Omental fat pad (tissue), 4 donors: ENCODE measurements around the gene TNIP1. TPM values are rescaled to one million over a fixed set of nuclear protein-coding genes. Genes with fewer than 3 reads are reported as not detected.

Experiments used
- ATAC-seq: fragments of 150-250 bp; one replicate; pipeline ENCODE4 v1.9.1; 2016; ENCODE audit warnings: mild to moderate bottlenecking, moderate library complexity; ENCODE audit not compliant: low FRiP score
- DNase-seq: peaks from one replicate; pipeline ENCODE4 v3.0.0-alpha.2; 2019; ENCODE audit warnings: low spot score
- total RNA-seq, 4 donors: library from RNA; depleted of rRNA; stranded (reverse); fragments of >200 nt; gene quantifications; one replicate each; pipeline ENCODE4 v1.1.0, GENCODE V29; 2016
- TF ChIP-seq, protein P1 (sequence below), 3 donors: fragments of 450-650 bp; IDR thresholded peaks; one replicate each; pipeline ENCODE4 v1.5.1; 2016 to 2017; ENCODE audit warnings: antibody characterized with exemption in 3 of 3, mild to moderate bottlenecking in 3 of 3, moderate library complexity in 2 of 3

TNIP1 gene, protein sequence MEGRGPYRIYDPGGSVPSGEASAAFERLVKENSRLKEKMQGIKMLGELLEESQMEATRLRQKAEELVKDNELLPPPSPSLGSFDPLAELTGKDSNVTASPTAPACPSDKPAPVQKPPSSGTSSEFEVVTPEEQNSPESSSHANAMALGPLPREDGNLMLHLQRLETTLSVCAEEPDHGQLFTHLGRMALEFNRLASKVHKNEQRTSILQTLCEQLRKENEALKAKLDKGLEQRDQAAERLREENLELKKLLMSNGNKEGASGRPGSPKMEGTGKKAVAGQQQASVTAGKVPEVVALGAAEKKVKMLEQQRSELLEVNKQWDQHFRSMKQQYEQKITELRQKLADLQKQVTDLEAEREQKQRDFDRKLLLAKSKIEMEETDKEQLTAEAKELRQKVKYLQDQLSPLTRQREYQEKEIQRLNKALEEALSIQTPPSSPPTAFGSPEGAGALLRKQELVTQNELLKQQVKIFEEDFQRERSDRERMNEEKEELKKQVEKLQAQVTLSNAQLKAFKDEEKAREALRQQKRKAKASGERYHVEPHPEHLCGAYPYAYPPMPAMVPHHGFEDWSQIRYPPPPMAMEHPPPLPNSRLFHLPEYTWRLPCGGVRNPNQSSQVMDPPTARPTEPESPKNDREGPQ
- 100 to 1,000 TPM in 3 of 4 donors, 10 to 100 TPM in 1; 96.7 to 189 (median 149) TPM for total RNA-seq

DNA sequence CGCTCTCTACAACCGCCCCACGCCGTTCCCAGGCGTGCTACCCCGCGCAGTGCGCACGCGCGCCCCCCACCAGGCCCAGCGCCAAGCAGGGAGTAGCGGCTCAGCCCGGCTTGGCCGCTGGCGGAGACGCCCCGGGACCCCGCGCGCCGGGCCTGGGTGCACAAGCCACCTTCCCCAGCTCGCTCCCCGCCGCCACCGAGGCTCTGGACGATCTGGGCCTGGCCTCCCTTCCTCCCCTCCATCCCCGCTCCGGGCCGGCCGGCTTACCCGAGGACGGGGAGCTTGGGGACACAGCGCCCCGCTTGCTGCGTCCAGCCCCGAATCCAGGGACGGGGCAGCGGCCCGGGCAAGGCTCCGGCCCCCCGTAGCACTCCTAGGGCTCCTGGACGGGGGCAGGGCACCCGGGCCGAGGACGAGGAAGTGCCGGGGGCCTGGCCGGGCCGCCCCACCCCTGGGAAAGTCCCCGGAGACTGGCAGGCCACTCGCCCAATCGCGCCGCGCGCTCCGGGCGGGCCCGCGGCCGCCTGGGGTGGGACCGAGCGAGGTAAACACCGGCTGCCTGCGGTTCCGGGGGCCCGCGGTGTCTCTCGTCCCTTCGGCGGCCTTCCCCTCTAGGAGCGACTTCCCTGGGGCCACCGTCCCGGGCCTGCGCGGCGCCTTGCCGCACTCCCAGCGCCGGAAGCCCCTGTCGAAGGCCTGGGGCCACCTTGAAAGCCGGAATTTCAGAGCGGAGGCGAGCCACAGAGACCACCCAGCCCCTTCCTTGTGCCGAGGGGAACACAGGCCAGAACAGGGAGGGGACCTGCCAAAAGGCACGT lies at the start of gene TNIP1:
TSS of gene TNIP1 (minus strand) at position 422 of the 818 bp plus-strand sequence. CDS start 15,939 bp downstream, outside the sequence.
- TF ChIP-seq, protein P1, sequence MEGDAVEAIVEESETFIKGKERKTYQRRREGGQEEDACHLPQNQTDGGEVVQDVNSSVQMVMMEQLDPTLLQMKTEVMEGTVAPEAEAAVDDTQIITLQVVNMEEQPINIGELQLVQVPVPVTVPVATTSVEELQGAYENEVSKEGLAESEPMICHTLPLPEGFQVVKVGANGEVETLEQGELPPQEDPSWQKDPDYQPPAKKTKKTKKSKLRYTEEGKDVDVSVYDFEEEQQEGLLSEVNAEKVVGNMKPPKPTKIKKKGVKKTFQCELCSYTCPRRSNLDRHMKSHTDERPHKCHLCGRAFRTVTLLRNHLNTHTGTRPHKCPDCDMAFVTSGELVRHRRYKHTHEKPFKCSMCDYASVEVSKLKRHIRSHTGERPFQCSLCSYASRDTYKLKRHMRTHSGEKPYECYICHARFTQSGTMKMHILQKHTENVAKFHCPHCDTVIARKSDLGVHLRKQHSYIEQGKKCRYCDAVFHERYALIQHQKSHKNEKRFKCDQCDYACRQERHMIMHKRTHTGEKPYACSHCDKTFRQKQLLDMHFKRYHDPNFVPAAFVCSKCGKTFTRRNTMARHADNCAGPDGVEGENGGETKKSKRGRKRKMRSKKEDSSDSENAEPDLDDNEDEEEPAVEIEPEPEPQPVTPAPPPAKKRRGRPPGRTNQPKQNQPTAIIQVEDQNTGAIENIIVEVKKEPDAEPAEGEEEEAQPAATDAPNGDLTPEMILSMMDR (IDR thresholded peaks at IDR 0.05) = no peak
- no peak for DNase-seq
- ATAC-seq = peak; percentile 92

DNA sequence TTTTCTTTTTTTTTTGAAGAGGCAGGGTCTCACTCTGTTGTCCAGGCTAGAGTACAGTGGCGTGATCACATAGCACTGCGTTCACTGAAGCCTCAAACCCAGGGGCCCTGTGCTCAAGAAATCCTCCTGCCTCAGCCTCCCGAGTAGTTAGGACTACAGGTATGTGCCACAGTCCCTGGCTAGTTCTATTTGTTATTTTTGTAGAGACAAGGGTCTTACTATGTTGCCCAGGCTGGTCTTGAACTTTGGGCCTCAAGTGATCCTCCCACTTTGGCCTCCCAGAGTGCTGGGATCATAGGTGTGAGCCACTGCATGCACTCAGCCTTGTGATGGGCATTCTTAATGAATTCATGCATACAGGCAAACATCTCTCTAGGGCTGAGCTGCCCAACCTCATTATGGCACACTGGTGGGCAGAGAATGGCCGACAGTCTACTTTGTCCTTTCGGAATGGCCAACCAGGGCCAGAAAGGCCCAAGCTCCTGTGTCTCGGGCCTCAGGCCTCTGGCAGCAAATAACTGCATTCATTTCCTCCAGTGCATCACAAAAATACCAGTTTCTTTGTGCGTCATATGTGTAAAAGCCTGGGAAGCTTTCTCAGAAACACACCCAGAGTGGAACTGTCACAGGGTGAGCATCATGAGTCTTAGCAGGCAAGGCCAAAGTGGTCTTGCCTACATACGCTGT lies 49.5 kb upstream of the TNIP1 start:
- no peak for DNase-seq
- TF ChIP-seq, protein P1 (IDR thresholded peaks at IDR 0.05) = no peak
- no peak for ATAC-seq

DNA sequence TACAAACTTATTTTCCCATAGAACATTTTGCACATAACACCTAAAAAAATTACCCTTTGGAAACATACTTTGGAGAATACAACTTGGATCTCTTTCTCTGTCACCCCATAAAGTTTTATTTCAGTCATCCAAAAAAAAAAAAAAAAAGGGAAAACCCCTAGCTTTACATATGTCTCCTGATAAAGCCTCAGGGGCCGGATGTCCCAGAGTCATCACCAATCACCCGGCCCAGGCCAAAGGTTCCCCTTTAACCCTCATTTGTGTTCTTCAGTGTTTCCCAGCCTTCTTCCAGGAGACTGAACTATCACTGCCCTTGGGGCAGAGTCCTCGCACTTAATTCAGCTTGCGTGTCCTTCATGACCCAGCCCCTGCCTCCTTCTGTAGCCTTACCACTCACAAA lies 48.0 kb upstream of the TNIP1 start:
- TF ChIP-seq, protein P1 (IDR thresholded peaks at IDR 0.05) = no peak
- ATAC-seq (no peak), DNase-seq (no peak)

DNA sequence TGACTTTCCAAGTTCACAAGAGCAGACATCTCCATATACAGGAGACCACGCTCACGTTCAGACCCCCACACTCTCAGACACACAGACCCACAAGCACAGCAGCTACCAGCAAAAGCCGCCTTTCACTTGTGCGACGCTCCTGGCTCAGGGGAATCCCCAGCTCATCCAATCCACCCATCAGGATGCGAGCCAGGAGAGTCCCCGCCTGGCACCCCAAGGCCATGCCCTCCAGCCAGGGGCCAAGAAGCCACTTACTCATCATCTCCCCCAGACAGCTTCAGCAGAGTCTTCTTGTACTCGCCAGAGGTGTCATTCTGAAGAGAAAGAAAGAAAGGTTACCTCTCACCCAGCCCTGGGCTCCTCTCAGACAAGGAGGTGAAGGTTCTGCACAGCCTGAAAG lies 47.1 kb upstream of the TNIP1 start:
- TF ChIP-seq, protein P1 (IDR thresholded peaks at IDR 0.05) = no peak
- ATAC-seq = no peak
- no peak for DNase-seq

DNA sequence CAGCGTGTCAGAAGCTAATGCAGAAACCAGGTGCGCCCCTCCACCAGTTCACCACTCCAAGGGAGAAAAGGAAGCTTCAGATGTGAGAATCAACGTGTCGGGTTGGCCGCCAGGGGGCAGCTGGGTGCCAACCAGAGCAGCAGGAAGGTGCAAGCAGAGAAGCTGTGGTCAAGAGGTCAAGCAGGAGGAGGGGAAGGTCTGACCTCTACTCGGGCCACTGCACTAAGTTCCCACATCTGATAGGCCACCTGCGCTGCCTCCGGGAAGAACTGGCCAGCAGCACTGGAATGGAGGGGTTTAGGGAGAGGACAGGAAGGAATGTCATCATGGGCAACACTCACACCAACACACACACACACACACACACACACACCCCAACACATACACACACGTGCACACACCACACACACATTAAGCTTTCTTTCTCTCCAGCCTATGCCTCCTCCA lies 45.4 kb upstream of the TNIP1 start:
- no peak for ATAC-seq
- TF ChIP-seq, protein P1 (IDR thresholded peaks at IDR 0.05) = peak in 1 of 3 donors; percentile 71
- DNase-seq = peak; percentile 62

DNA sequence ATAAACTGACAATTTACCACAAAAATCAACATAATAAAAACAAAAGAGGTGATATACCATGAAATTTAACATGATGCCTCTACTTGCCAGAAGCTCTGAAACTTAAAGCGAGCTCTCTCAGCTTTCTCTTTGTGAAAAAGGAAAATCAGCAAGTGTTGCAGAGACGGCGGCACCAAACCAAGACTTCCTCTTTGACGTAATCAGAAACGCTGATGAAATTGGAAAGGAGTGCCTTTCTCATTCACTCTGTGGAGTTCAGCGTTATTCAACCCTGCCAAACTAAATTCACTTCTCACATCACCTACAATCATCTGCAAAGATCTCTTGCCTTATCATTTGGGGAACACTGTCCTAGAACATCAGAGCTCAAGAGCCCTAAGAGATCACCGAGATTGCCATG lies 44.6 kb upstream of the TNIP1 start:
- TF ChIP-seq, protein P1 (IDR thresholded peaks at IDR 0.05) = no peak
- ATAC-seq (no peak), DNase-seq (no peak)
